Anterior cingulate cortex (tissue), 58 donors: Measurements from ENCODE around the gene ABCG4.
"Not testable (repeated sequence)": the region's sequence is repeated elsewhere in the genome, so short reads cannot be mapped to it uniquely, and the experiment has no call there.

Experiments
- DNase-seq, 58 donors: peaks; one replicate each; lab custom pipeline; 2025; lab: John Stamatoyannopoulos, UW

The ABCG4 gene

GRCh38 chr11:119149018-119149785, at the start of gene ABCG4:
Gene ABCG4 (plus strand): TSS chr11:119149052. CDS start chr11:119149966, 914 bp downstream.
- DNase-seq = peak in 7 of 58 donors; percentile 5 to 44 (median 22)

GRCh38 chr11:119099711-119100110, 49.1 kb upstream of the ABCG4 start:
- no peak for DNase-seq

GRCh38 chr11:119100246-119100970, 48.4 kb upstream of the ABCG4 start:
- peak in 1 of 58 donors; percentile 52 for DNase-seq

- DNase-seq = no peak
Observed at GRCh38 chr11:119100994-119101758, 47.7 kb upstream of the ABCG4 start.

GRCh38 chr11:119101759-119102423, 47.0 kb upstream of the ABCG4 start, which contains the start of gene DPAGT1:
Gene DPAGT1 (minus strand): TSS chr11:119101853. CDS start chr11:119101655, 198 bp downstream.
- peak; percentile 44 to 95 (median 86) for DNase-seq

GRCh38 chr11:119103161-119103664, 45.6 kb upstream of the ABCG4 start:
- not testable (repeated sequence) for DNase-seq

- no peak for DNase-seq
Observed at GRCh38 chr11:119103793-119104192, 45.1 kb upstream of the ABCG4 start.

- DNase-seq = peak; percentile 35 to 92 (median 82)
Observed at GRCh38 chr11:119106564-119107537, 42.0 kb upstream of the ABCG4 start, which contains the start of gene C2CD2L. Gene C2CD2L (plus strand): TSS chr11:119107344. CDS start chr11:119107742, 398 bp downstream.

GRCh38 chr11:119107538-119108145, 41.2 kb upstream of the ABCG4 start:
- DNase-seq = peak in 2 of 58 donors; percentile 16 to 56

GRCh38 chr11:119108146-119108856, 40.6 kb upstream of the ABCG4 start:
- DNase-seq = peak in 15 of 58 donors; percentile 10 to 56 (median 31)

- DNase-seq = no peak
Observed at GRCh38 chr11:119108857-119109221, 40.0 kb upstream of the ABCG4 start.

GRCh38 chr11:119109843-119110242, 39.0 kb upstream of the ABCG4 start:
- no peak for DNase-seq

- DNase-seq = peak in 1 of 58 donors; percentile 47
Observed at GRCh38 chr11:119110439-119110838, 38.4 kb upstream of the ABCG4 start.

- DNase-seq = no peak
Observed at GRCh38 chr11:119111361-119111925, 37.4 kb upstream of the ABCG4 start.

GRCh38 chr11:119112314-119113020, 36.4 kb upstream of the ABCG4 start:
- DNase-seq = no peak

- DNase-seq = peak in 4 of 58 donors; percentile 11 to 32 (median 22)
Observed at GRCh38 chr11:119113716-119114115, 35.1 kb upstream of the ABCG4 start.

- no peak for DNase-seq
Observed at GRCh38 chr11:119114351-119114750, 34.5 kb upstream of the ABCG4 start.
